SK-N-SH treated with all-trans-retinoic acid at 6 μM for 48 hours (cell line): Measurements from ENCODE around the gene LMO7.

Experiments
- ATAC-seq: fragments of 200-7000 bp; cut with Tn5 transposase; 3 replicates; pipeline ENCODE4 v1.9.1; 2020; ENCODE audit warnings: mild to moderate bottlenecking, moderate library complexity
- ARNTL ChIP-seq: fragments of 450-650 bp; formaldehyde crosslinking; IDR thresholded peaks from 2 replicates; pipeline ENCODE4 v1.5.0; 2020; ENCODE audit warnings: low read depth, mild to moderate bottlenecking, moderate library complexity, borderline replicate concordance
- BACH2 ChIP-seq: fragments of 250-450 bp; sonication (Bioruptor Pico); IDR thresholded peaks from 2 replicates; pipeline ENCODE4 v1.9.0; 2021; ENCODE audit warnings: mild to moderate bottlenecking, borderline replicate concordance
- CREB5 ChIP-seq: fragments of 250-450 bp; sonication (Bioruptor Pico); IDR thresholded peaks from 2 replicates; pipeline ENCODE4 v1.5.1; 2020; ENCODE audit warnings: low read depth, mild to moderate bottlenecking, moderate library complexity
- CSDC2 ChIP-seq: fragments of 250-450 bp; sonication (Bioruptor Pico); IDR thresholded peaks from 2 replicates; pipeline ENCODE4 v1.5.0; 2020; ENCODE audit warnings: mild to moderate bottlenecking, moderate library complexity
- CSRNP3 ChIP-seq: fragments of 250-450 bp; sonication (Bioruptor Pico); IDR thresholded peaks from 2 replicates; pipeline ENCODE4 v1.5.1; 2021; ENCODE audit warnings: mild to moderate bottlenecking, moderate library complexity
- ESRRG ChIP-seq: fragments of 250-450 bp; sonication (Bioruptor Pico); IDR thresholded peaks from 2 replicates; pipeline ENCODE4 v1.6.1; 2021; ENCODE audit warnings: mild to moderate bottlenecking
- GLIS3 ChIP-seq: fragments of 250-450 bp; sonication (Bioruptor Pico); IDR thresholded peaks from 2 replicates; pipeline ENCODE4 v1.5.0; 2020; ENCODE audit warnings: mild to moderate bottlenecking, moderate library complexity
- ISL1 ChIP-seq: fragments of 250-450 bp; sonication (Bioruptor Pico); IDR thresholded peaks from 2 replicates; pipeline ENCODE4 v2.1.2; 2022; ENCODE audit warnings: mild to moderate bottlenecking, moderate library complexity
- OSR1 ChIP-seq: fragments of 250-450 bp; sonication (Bioruptor Pico); IDR thresholded peaks from 2 replicates; pipeline ENCODE4 v1.8.0; 2022; ENCODE audit warnings: moderate library complexity, mild to moderate bottlenecking, inconsistent platforms
- PATZ1 ChIP-seq: fragments of 250-450 bp; sonication (Bioruptor Pico); IDR thresholded peaks from 2 replicates; pipeline ENCODE4 v1.8.0; 2020; ENCODE audit warnings: mild to moderate bottlenecking, moderate library complexity, borderline replicate concordance
- POU6F1 ChIP-seq: fragments of 250-450 bp; sonication (Bioruptor Pico); IDR thresholded peaks from 2 replicates; pipeline ENCODE4 v1.8.0; 2021; ENCODE audit warnings: low read depth, mild to moderate bottlenecking, moderate library complexity, borderline replicate concordance
- PPARA ChIP-seq: fragments of 250-450 bp; sonication (Bioruptor Pico); IDR thresholded peaks from 2 replicates; pipeline ENCODE4 v1.5.0; 2020; ENCODE audit warnings: mild to moderate bottlenecking, borderline replicate concordance
- RARB ChIP-seq: fragments of 250-450 bp; sonication (Bioruptor Pico); IDR thresholded peaks from 2 replicates; pipeline ENCODE4 v1.8.0; 2021; ENCODE audit warnings: mild to moderate bottlenecking, moderate library complexity
- SNAI2 ChIP-seq: fragments of 250-450 bp; sonication (Bioruptor Pico); IDR thresholded peaks from 2 replicates; pipeline ENCODE4 v1.5.0; 2020; ENCODE audit warnings: mild to moderate bottlenecking, moderate library complexity
- TOX ChIP-seq: fragments of 250-450 bp; sonication (Bioruptor Pico); IDR thresholded peaks from 2 replicates; pipeline ENCODE4 v1.8.0; 2021; ENCODE audit warnings: mild to moderate bottlenecking, moderate library complexity, borderline replicate concordance
- TSHZ2 ChIP-seq: fragments of 250-450 bp; sonication (Bioruptor Pico); IDR thresholded peaks from 2 replicates; pipeline ENCODE4 v1.5.0; 2020; ENCODE audit warnings: mild to moderate bottlenecking, moderate library complexity
- ZC3H10 ChIP-seq: fragments of 250-450 bp; sonication (Bioruptor Pico); IDR thresholded peaks from 2 replicates; pipeline ENCODE4 v1.5.1; 2021; ENCODE audit warnings: mild to moderate bottlenecking, moderate library complexity
- ZNF565 ChIP-seq: fragments of 450-650 bp; formaldehyde crosslinking; conservative IDR thresholded peaks from 2 replicates; pipeline ENCODE4 v1.5.0; 2020; ENCODE audit warnings: low read depth, mild to moderate bottlenecking, moderate library complexity
- ZNF70 ChIP-seq: fragments of 450-650 bp; formaldehyde crosslinking; IDR thresholded peaks from 2 replicates; pipeline ENCODE4 v1.5.0; 2020; ENCODE audit warnings: mild to moderate bottlenecking, moderate library complexity
- ZNF8 ChIP-seq: fragments of 450-650 bp; formaldehyde crosslinking; IDR thresholded peaks from 2 replicates; pipeline ENCODE4 v1.5.0; 2020; ENCODE audit warnings: mild to moderate bottlenecking, moderate library complexity

The LMO7 gene

GRCh38 chr13:75721307-75721706 lies 85.2 kb downstream of the LMO7 start:
- no peak for ATAC-seq
- TF ChIP-seq BACH2 (CRISPR knock-in tag) (no peak), GLIS3 (CRISPR knock-in tag) (no peak), CSDC2 (no peak), OSR1 (CRISPR knock-in tag) (no peak), ARNTL (CRISPR knock-in tag) (no peak), RARB (CRISPR knock-in tag) (no peak), CREB5 (no peak), ZNF8 (no peak), POU6F1 (CRISPR knock-in tag) (no peak), SNAI2 (CRISPR knock-in tag) (no peak), PATZ1 (CRISPR knock-in tag) (no peak), ZNF70 (CRISPR knock-in tag) (no peak), CSRNP3 (no peak), ZNF565 (CRISPR knock-in tag) (no peak), TOX (CRISPR knock-in tag) (no peak)

- peak; percentile 44 for ATAC-seq
- TF ChIP-seq PPARA (CRISPR knock-in tag) (no peak), ARNTL (CRISPR knock-in tag) (no peak), CSDC2 (no peak), TSHZ2 (no peak), ZC3H10 (CRISPR knock-in tag) (no peak), RARB (CRISPR knock-in tag) (no peak), OSR1 (CRISPR knock-in tag) (no peak)
Measured at GRCh38 chr13:75723901-75724300, 87.8 kb downstream of the LMO7 start.

GRCh38 chr13:75724752-75725517 lies 88.8 kb downstream of the LMO7 start:
- ATAC-seq: peak; percentile 55
- TF ChIP-seq ISL1 (CRISPR knock-in tag) (peak; percentile 53), ZC3H10 (CRISPR knock-in tag) (peak; percentile 81), ESRRG (CRISPR knock-in tag) (no peak), TOX (CRISPR knock-in tag) (peak; percentile 49; the same call in 1 of the 2 replicates)
